CMK (cell line): ENCODE measurements around the gene MARK2.

Experiments
- DNase-seq: peaks from one replicate; pipeline ENCODE4 v3.0.0-alpha.2; 2010; ENCODE audit warnings: low read depth

MARK2 gene

DNA sequence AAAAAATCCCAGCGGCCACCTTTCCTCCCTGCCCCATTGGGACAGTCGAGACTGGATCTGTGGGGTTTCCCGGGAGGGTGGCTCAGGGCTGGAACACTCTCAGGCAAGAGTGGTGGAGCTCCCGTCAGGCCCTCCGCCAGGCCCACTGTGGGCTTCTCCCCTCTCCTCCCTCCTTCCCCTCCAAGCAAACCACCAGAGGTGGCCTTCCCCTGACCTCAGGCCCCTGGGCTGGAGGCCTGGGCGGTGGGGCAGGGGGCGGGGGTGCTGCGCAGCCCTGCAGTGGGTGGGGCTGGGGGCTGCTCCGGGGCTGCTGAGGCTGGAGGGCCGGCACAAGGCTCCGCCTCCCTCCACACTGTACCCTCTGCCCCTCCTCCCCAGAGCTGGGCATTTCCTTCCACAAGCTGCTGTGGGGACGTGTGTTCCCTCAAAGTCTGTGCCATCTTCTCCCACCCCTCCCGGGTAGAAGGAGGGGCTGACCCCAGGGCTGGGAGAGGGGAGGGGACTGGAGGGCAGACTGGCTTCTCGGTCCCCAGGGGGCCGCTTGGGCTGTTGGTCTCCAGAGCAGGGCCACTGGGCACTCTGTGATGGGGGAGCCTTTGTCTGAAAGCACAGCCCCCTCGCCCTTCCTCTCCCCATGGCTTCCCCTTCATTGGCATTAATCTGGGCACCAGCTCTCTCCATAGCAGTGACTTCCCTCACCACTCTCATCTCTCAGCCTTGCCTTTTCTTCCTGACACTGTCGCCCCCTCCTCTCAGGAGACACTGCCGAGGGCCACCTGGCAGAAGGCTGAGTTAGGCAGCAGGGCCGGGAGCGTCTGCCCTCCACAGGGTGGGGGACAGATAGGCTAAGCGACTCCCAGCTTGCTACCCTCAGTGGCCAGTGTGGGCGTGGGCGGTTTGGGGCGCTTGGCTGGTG lies 70.9 kb downstream of the MARK2 start:
- DNase-seq, result no peak

DNA sequence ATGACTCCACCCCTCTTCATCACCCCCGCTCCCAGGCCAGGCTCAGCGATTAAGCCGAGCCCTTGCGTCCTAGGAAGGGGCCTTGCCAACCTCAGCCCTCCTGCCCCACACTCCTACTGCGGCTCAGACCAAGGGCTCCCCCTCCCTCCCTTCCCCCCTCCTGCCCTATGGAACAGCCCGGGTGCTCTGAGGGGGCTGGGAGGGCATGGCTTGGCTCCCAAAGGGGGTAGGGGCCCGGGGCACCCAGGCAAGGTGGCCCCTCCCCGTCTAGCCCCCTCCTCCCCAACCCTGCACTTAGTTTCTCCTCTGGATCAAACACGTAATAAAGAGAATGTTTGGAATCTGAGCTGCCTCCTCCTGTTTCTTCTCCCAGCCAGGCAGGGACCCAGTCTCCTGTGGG lies 71.8 kb downstream of the MARK2 start:
- no peak for DNase-seq

GRCh38 chr11:63911440-63911839 lies 72.5 kb downstream of the MARK2 start:
- no peak for DNase-seq

GRCh38 chr11:63911876-63912275 lies 73.0 kb downstream of the MARK2 start:
- no peak for DNase-seq

- DNase-seq, result no peak
These were observed 73.8 kb downstream of the MARK2 start for GRCh38 chr11:63912678-63913077.

DNA sequence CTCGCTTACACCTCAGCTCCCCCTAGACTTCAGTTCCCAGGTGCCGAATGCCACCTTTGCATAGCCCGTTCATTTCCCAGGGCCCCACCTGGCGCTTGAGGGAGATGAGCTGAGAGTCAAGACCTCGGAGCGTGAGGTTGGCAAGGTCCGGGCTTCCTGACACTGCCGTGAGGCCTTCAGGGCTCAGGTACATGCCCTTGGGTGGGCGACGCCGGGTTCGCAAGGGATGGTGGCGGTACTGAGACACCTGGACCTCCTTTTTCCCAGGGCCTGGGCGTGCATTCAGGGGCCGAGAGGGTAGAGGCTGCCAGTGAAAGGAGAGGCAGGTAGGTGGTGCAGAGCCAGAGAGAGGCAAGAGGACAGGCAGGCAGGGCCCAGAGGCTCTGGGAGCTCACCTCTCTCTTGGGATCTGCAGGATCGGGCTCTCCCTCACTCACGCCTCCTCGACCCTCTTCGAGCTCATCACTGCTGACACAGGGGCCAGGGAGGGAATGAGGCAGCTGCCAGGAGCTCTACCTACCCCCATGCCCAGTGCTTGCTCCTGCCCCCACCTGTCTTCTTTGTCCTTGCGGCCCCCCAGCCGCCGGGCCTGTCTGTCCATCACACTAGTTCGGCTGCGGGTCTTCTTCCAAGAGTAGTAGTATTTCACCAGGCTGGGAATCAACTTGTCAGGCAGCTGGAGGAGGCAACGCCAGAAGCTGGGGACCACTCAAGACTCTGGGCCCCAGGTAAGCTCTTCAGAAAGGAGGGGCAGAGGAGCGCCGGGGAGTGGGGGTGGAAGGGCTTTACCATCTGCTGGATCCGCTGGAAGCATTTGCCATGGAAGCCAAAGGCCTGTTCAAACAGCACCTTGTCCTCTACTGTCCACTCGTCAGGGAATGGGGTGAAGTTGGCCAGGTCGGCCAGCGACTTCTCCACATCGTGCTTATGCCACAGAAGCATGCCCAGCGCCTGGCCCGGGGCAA lies 75.2 kb downstream of the MARK2 start:
- DNase-seq, result no peak

DNA sequence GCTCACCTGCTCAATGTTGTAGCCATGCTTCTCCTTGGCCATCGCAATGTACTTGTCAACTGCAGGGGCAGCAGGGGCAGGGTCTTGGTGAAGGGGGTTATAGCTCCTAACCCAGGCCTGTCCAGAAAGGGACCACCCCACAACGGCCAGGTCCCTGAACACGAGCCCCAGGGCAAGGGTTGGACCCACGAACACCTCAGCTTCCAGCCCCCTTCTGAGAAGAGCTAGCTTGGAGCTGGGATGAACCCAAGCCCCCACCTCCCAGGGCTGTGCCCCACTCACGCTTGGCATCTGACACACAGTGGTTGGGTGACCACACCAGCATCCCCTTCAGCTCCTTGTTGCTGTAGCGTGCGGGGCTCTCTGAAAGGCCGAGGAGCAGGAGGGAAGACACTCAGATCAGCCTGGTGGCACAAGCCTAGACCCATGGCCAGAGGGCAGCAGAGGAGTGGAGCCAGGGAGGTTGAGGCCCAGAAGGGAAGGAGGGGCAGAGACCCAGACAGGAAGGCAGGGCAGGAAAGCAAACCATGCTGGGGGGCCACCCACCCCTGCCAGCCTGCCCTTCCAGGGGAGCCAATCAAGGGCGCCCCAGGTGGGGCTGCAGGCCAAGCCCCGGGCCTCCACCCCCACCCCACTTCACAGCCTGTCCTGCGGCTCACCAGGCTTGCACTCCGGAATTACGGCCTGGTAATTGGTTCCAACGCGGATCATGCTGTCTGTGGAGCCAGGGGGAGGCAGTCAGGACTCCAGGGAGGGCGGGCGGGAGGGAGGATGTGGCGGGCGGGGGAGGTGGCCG lies 76.2 kb downstream of the MARK2 start:
- no peak for DNase-seq

DNA sequence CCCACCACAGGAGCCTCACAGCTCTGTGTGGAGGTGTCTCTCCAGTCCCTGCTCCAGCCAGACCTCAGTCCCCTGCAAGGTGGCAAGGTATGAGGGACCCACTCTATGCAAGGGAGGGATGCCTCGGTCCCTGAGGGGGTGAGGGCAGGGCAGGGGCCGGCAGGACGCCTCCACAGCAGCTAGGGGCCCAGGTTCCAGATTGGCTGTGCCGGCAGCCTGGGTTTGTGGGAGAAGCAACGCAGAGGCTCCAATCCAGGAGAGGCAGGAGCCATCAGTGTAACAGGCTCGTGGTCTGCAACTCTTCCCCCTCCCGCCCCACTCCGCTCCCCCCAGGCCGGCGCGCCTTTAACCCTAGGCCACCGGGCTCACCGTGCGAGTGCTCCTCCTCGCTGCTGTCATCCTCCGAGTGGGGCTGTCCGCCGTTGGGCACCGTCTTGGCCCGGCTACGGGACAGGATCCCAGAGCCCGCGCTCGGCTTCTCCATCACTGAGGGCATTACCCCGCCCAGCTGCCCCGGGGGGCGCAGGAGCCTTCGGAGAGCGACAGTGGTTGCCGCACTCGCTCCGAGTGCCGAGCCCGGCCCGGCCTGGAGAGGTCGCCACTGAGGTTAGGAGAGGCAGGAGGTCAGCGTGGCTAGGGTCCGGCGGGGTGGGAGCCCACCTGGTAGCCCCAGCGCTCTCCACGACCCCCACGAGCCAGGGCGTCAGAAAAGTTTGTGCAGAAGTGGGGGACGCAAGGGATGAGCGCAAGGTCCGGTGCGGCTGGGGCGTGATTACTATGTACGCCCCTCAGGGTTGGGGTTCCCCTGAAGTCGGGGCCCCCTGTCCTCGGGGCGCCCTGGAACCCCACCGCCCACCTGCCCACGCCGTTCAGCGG lies 77.3 kb downstream of the MARK2 start:
- DNase-seq, result no peak

GRCh38 chr11:63916837-63917691 lies 78.2 kb downstream of the MARK2 start, which contains the start of gene RCOR2:
Gene RCOR2 (minus strand): TSS chr11:63917164. CDS start chr11:63916456, 708 bp downstream.
- DNase-seq, result peak; percentile 49

- peak; percentile 64 for DNase-seq
These were observed 79.0 kb downstream of the MARK2 start for GRCh38 chr11:63917692-63918506.

GRCh38 chr11:63918507-63919191 lies 79.7 kb downstream of the MARK2 start:
- no peak for DNase-seq

DNA sequence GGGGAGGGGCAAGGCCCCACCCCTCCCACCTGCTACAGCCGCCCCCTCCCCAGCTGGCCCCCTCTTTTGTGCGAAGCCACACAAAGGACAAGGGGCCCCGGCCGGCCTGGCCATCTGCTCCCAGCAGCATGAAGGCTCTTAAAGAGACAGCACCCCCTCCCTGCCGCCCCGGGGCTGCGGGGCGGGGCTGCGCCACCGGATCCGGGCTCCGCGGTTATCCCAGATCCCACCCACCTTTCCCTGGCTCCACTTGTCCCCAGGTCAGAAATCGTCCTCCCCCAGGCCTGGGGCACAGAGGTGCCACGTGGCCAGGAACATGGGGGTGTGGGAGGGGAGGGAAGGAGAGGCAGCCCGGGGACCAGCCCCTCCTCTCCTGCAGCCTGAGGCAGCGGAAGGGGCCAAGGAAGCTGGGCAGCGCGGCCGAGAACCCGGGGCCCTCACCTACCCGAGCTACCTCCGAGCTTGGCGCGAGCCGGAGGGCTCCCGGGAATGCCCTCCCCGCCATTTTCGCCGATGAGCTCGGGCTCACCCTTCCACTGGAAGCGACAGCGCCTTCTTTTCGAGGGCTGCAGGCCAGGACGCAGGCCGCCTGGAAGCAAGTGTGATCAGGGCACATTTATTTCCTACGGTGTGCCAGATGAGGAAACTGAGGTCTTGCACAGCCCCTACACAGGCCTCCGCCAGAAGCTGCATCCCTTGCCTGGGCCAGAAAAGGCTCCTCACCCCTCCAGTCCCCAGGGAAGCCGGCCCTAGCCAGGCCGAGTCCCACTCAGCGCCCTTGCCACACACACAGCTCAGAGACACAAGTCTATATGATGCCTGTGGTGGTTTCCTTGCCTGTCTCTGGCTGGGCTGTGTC lies 80.6 kb downstream of the MARK2 start:
- no peak for DNase-seq

DNA sequence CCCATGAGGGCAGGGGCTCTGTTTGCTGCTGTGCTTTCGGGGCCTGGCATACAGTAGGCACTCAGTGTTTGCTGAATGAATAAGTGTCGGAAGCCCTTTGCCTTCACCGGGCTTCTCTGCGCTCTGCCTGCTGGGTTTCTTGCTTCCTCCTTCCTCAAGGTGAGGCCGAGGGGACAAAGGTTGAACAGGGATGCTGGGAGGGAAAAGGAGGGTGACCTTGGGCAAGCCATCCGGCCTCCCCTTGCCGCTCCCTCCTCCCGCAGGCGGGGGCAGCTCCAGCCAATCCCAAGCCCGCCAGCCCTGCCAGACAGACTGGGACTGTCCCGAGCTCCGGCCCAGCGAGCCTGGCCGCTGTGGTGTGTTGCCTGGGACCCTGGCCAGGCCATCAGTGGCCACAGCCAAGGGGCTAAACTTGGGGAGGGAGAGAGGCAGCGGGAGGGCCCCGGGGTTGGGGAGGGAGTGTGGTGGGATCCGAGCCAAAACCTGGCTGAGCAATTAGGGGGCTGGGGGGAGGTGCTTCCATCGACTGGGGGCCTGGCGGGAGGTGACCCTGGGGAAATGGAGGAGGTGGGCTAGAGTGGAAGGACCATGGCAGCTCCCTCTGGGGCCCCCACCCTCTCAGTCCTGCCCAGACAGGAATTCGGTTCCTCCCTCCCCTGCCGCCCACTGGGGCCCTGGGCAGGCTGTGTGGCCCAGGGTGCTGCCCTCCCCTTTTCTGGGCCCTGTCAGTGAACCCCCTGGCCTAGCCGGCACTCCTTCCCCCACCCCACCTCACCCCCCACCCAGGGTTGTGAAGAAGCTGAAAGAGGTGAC lies 81.4 kb downstream of the MARK2 start:
- DNase-seq, result no peak

DNA sequence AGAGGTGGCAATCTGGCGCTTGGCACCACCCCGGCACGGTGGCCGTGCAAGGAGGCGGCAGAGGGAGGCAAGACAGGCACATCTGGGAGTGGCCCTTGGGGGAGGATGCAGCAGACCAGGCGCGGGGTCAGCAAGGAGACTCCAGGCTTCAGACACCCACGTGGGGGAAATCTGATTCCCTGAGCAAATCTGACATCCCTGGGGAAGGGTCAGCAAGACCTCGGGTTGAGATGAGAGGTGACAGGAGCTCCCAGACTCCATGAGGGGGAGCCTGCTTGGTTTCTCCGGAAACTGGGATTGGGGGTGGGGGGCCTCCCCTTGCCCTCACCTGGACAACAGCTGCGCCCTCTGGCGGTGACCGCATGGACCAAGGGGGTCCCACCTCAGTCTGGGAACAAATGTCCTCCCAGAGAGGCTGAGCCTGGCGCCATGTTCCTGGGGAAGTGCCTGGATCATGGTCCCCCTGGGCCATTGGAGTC lies 82.1 kb downstream of the MARK2 start:
- DNase-seq, result no peak

- no peak for DNase-seq
These were observed 83.8 kb downstream of the MARK2 start for GRCh38 chr11:63922673-63923192.

DNA sequence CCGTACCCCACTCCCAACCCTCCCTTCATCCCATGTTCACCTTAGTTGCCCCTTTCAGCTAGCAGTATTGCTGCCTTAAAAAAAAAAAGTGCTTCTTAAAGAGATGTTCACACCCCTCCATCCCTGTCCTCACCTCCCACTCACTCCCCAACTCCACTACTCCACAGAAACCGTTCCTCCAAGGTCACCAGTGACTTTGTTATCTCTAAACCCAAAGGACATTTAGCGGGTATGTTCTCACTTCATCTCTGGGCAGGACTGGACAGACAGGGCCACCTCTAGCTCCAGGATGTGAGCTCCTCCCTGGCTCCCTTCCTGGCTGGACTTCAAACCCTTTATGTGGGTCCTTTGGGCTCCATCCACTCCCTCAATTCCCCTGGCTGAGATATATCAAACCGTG lies 84.4 kb downstream of the MARK2 start:
- DNase-seq, result no peak
